ENCODE measurements around the gene TOR4A.

Gene TOR4A

DNA sequence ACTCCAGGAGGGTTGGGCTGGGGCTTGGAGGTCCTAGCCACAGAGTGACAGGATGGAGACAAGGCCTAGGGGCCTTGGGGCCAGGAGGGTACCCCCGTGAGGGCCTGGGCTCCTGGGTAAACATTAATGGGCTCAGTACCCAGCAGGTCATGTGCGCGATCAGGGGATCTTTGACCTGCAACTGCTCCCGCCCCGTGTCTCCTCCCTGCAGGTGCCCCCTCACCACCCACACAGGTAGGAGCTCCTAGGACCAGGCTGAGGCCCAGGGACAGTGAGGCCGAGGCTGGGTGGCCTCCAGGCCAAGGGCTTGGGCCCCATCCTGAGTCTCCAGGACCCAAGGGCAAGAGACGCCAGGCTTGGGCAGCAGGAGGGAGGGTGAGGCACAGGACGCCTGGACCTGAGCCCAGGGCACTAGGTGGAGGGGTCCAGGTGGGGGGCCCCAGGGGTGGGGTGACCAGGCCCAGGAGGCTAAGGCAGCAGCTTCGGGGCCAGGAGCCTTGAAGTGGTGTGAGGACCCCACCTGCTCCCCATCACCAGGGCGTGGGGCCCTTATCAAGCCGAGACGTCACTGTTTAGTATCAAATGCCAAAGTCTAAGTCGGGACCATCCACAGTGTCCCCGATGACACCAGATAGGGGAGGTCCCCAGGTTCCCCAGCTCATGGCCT lies 46.7 kb upstream of the TOR4A start, which contains the start of gene SLC34A3:
TSS of gene SLC34A3 (plus strand) at position 197 of the 667 bp plus-strand sequence. CDS start 802 bp downstream, outside the sequence.
- H3K27me3 ChIP-seq = no peaks in the 10 kb centered on the region
- H3K4me1 ChIP-seq = peaks cover 7% of the 10 kb centered on the region; the same call in 1 of the 2 replicates
- H3K36me3 ChIP-seq = no peaks in the 10 kb centered on the region
- no peak for DNase-seq
- no peaks in the 10 kb centered on the region for H3K9me3 ChIP-seq
- H3K4me3 ChIP-seq (ENCODE audit: low read depth, low read length) = no peak within 1 kb of the TSS
- TF ChIP-seq, protein P1, sequence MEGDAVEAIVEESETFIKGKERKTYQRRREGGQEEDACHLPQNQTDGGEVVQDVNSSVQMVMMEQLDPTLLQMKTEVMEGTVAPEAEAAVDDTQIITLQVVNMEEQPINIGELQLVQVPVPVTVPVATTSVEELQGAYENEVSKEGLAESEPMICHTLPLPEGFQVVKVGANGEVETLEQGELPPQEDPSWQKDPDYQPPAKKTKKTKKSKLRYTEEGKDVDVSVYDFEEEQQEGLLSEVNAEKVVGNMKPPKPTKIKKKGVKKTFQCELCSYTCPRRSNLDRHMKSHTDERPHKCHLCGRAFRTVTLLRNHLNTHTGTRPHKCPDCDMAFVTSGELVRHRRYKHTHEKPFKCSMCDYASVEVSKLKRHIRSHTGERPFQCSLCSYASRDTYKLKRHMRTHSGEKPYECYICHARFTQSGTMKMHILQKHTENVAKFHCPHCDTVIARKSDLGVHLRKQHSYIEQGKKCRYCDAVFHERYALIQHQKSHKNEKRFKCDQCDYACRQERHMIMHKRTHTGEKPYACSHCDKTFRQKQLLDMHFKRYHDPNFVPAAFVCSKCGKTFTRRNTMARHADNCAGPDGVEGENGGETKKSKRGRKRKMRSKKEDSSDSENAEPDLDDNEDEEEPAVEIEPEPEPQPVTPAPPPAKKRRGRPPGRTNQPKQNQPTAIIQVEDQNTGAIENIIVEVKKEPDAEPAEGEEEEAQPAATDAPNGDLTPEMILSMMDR (IDR thresholded peaks at IDR 0.05; ENCODE audit: low read depth, low read length) = no peak

DNA sequence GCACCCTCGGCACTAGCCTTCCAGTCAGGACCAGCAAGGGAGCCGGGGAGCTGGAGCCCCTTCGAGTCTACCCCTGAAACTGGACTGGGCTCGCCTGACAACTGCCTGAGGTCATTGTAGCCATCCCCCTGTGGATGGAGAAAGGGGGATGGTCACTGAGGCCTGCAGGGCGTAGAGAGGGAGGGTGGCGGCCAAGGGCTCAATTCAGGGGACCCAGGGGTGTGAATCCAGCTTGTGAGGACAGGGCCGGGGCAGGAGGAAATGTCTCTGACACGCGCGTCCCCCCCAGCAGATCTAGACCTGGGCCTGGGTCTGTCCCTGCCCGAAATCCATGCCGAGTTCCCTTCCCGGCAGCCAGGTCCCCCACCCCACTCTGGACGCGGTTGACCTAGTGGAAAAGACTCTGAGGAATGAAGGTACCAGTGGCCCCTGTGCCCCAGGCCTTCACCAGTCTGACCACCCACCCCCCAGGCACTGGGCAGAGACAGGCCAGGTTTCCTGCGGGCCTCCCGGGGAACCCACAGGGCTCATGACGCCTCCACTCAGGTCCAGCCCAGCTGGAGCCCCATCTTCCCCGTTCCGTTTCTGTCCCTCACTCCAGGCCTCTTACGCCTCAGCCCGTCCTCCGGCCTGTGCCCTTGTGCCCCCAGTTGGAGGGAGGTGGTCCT lies 46.0 kb upstream of the TOR4A start:
- no peak for DNase-seq
- H3K9me3 ChIP-seq = no peaks in the 10 kb centered on the region
- H3K27me3 ChIP-seq = no peaks in the 10 kb centered on the region
- no peaks in the 10 kb centered on the region for H3K36me3 ChIP-seq
- H3K4me3 ChIP-seq (ENCODE audit: low read depth, low read length) = no peak overlapping the region
- H3K4me1 ChIP-seq = peaks cover 7% of the 10 kb centered on the region; the same call in 1 of the 2 replicates
- TF ChIP-seq, protein P1 (IDR thresholded peaks at IDR 0.05; ENCODE audit: low read depth, low read length) = no peak

DNA sequence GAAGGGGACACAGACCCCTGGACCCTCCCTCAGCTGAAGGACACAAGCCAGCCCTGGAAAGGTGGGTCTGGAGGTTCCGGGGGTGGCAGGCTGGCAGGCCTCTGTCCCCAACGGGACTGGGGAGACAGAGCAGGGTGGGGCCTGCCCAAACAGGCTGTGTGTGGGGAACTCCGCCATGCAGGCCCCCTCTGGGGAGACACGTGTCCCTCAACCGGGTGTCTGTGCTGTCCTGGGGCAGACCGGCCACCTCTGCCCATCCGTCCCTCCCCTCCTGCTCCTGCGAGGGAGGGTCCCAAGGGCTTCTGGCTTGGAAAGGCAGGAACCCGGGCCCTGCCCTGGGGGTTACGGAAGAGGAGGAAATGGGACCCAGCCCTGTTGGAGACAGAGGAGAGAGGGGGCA lies 45.4 kb upstream of the TOR4A start:
- Histone ChIP-seq H3K4me3 (ENCODE audit: low read depth, low read length) (no peak overlapping the region), H3K4me1 (peaks cover 11% of the 10 kb centered on the region), H3K27me3 (no peaks in the 10 kb centered on the region), H3K9me3 (no peaks in the 10 kb centered on the region), H3K36me3 (no peaks in the 10 kb centered on the region)
- TF ChIP-seq, protein P1 (IDR thresholded peaks at IDR 0.05; ENCODE audit: low read depth, low read length) = no peak
- DNase-seq = no peak

DNA sequence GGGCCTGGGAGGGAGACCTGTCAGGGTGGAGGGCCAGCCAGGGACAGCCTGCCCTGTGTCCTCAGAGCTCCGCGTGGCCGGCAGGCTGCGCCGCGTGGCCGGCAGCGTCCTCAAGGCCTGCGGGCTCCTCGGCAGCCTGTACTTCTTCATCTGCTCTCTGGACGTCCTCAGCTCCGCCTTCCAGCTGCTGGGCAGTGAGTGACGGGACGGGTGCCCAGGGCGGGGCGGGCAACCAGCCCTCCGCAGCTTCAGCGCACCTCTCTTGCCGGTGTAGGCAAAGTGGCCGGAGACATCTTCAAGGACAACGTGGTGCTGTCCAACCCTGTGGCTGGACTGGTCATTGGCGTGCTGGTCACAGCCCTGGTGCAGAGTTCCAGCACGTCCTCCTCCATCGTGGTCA lies 45.0 kb upstream of the TOR4A start:
- Histone ChIP-seq H3K4me3 (ENCODE audit: low read depth, low read length) (no peak overlapping the region), H3K4me1 (peaks cover 11% of the 10 kb centered on the region), H3K27me3 (no peaks in the 10 kb centered on the region), H3K36me3 (no peaks in the 10 kb centered on the region), H3K9me3 (no peaks in the 10 kb centered on the region)
- no peak for DNase-seq
- TF ChIP-seq, protein P1 (IDR thresholded peaks at IDR 0.05; ENCODE audit: low read depth, low read length) = no peak

DNA sequence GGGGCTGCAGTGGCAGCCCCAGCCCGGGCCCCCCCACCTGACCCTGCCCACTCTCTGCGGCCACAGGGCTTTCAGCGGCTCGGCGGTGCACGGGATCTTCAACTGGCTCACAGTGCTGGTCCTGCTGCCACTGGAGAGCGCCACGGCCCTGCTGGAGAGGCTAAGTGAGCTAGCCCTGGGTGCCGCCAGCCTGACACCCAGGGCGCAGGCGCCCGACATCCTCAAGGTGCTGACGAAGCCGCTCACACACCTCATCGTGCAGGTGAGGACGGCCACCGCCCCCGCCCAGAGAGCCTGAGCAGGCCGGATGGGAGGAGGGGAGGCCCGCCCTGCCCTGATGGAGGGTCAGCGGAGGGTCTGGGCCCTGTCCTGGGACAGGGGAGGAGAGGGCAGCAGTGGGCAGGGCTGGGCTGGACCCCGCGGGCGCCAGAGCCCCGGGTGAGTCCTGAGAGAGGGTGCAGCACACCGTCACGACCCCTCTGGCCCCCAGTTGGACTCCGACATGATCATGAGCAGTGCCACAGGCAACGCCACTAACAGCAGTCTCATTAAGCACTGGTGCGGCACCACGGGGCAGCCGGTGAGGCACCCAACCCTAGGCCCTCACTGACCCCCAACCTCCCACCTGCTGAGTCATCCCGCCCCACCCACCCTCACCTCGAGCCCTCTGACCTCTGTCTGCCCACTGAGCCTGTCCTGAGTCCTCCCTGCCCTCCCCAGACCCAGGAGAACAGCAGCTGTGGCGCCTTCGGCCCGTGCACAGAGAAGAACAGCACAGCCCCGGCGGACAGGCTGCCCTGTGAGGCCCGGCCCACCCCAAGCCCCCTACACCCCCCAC lies 44.2 kb upstream of the TOR4A start:
- TF ChIP-seq, protein P1 (IDR thresholded peaks at IDR 0.05; ENCODE audit: low read depth, low read length) = no peak
- H3K4me3 ChIP-seq (ENCODE audit: low read depth, low read length) = no peak overlapping the region
- H3K36me3 ChIP-seq = no peaks in the 10 kb centered on the region
- peaks cover 11% of the 10 kb centered on the region for H3K4me1 ChIP-seq
- no peaks in the 10 kb centered on the region for H3K9me3 ChIP-seq
- H3K27me3 ChIP-seq = no peaks in the 10 kb centered on the region
- no peak for DNase-seq
